Left renal cortex interstitium (tissue), 4 donors: ENCODE data around the gene BUB3. TPM values are rescaled to one million over a fixed set of nuclear protein-coding genes. Genes with fewer than 3 reads are reported as not detected.

ENCODE experiments used
- DNase-seq, 4 donors: peaks; one replicate each; pipeline ENCODE4 v3.0.0-alpha.2; 2013; ENCODE audit warnings: low read depth in 4 of 4, low spot score in 2 of 4, missing footprints in 1 of 4
- polyA plus RNA-seq, 4 donors: library from polyadenylated mRNA; unstranded; fragments of 120-200 nt; gene quantifications; one replicate each; pipeline ENCODE4 v1.2.1, GENCODE V29; 2013; ENCODE audit not compliant: insufficient read length in 4 of 4

The BUB3 gene
- polyA plus RNA-seq, 4 donors, result 118 to 122 (median 120) TPM

- DNase-seq, result no peak
These were observed 48.3 kb downstream of the BUB3 start for GRCh38 chr10:123202506-123202905.

GRCh38 chr10:123203393-123204126 lies 49.4 kb downstream of the BUB3 start:
- DNase-seq, result no peak

- no peak for DNase-seq
These were observed 49.9 kb downstream of the BUB3 start for GRCh38 chr10:123204127-123204461.

GRCh38 chr10:123205041-123205440 lies 50.8 kb downstream of the BUB3 start:
- DNase-seq, result no peak

- no peak for DNase-seq
These were observed 57.9 kb downstream of the BUB3 start for GRCh38 chr10:123212063-123212462.

GRCh38 chr10:123212640-123213039 lies 58.4 kb downstream of the BUB3 start:
- DNase-seq, result no peak

GRCh38 chr10:123213192-123213591 lies 59.0 kb downstream of the BUB3 start:
- DNase-seq, result no peak

Other genes starting within 250 kb of the BUB3 start
- gene FAM24A, start 243.8 kb upstream of the BUB3 start, polyA plus RNA-seq, result not detected
- 10 to 100 TPM; 15.2 to 20.5 (median 19.7) TPM for gene C10orf88, start 200.2 kb upstream of the BUB3 start, polyA plus RNA-seq
- 10 to 100 TPM in 3 of 4 donors, 1 to 10 TPM in 1; 9.0 to 12.0 (median 11.2) TPM for gene PSTK, start 174.0 kb upstream of the BUB3 start, polyA plus RNA-seq
- gene IKZF5, start 145.6 kb upstream of the BUB3 start, polyA plus RNA-seq, result 10 to 100 TPM; 18.2 to 27.4 (median 21.5) TPM
- gene ACADSB, start 145.4 kb upstream of the BUB3 start, polyA plus RNA-seq, result 10 to 100 TPM; 20.3 to 30.2 (median 25.8) TPM
- gene HMX3, start 18.4 kb upstream of the BUB3 start, polyA plus RNA-seq, result not detected
- 1 to 10 TPM; 1.4 to 2.9 (median 2.2) TPM for gene HMX2, start 6.3 kb upstream of the BUB3 start, polyA plus RNA-seq